HCT116 (cell line): ENCODE results near the gene GPHN.

ENCODE experiments used
- CBX3 ChIP-seq: IDR thresholded peaks from 2 replicates; pipeline ENCODE4 v1.6.1; 2012; ENCODE audit warnings: low read depth
- CEBPB ChIP-seq: IDR thresholded peaks from 2 replicates; pipeline ENCODE4 v1.6.1; 2012; ENCODE audit warnings: low read depth
- ELF1 ChIP-seq: IDR thresholded peaks from 2 replicates; pipeline ENCODE4 v1.6.1; 2012; ENCODE audit warnings: low read depth, borderline replicate concordance
- EZH2 ChIP-seq: fragments of 200-600 bp; sonication (generic); IDR thresholded peaks from 2 replicates; pipeline ENCODE4 v1.6.1; 2017; ENCODE audit warnings: antibody characterized with exemption, mixed run types
- EZH2phosphoT487 ChIP-seq: fragments of 200-600 bp; IDR thresholded peaks from 2 replicates; pipeline ENCODE4 v1.6.1; 2018; ENCODE audit warnings: antibody characterized with exemption, borderline replicate concordance
- FOSL1 ChIP-seq: IDR thresholded peaks from 2 replicates; pipeline ENCODE4 v1.6.1; 2012; ENCODE audit warnings: low read depth
- JUND ChIP-seq: IDR thresholded peaks from 2 replicates; pipeline ENCODE4 v1.6.1; 2012
- POLR2A ChIP-seq: IDR thresholded peaks from 2 replicates; pipeline ENCODE4 v1.7.0; 2011; ENCODE audit warnings: borderline replicate concordance; ENCODE audit not compliant: insufficient read depth, insufficient read length; ENCODE audit errors: extremely low read depth
- POLR2AphosphoS5 ChIP-seq: IDR thresholded peaks from 2 replicates; pipeline ENCODE4 v1.6.1; 2011; ENCODE audit warnings: mild to moderate bottlenecking, low read depth, low read length, moderate library complexity
- RAD21 ChIP-seq: IDR thresholded peaks from 2 replicates; pipeline ENCODE4 v1.6.1; 2012; ENCODE audit warnings: low read depth, mild to moderate bottlenecking
- TF ChIP-seq, protein P1 (sequence below), 3 experiments: fragments of 200-600 bp in 1 of 3; sonication (generic) in 1 of 3; IDR thresholded peaks in 2 of 3; conservative IDR thresholded peaks in 1 of 3; 2 replicates each; pipeline ENCODE4 v1.5.1; 2012 to 2017; ENCODE audit warnings: low read depth in 2 of 3, low read length in 2 of 3, antibody characterized with exemption in 1 of 3, borderline replicate concordance in 1 of 3, control low read depth in 1 of 3, mild to moderate bottlenecking in 1 of 3, mixed read lengths in 1 of 3, mixed run types in 1 of 3, moderate library complexity in 1 of 3; ENCODE audit not compliant: insufficient read depth in 1 of 3
- TF ChIP-seq, protein P2 (sequence below): IDR thresholded peaks from 2 replicates; pipeline ENCODE4 v1.6.1; 2012

DNA sequence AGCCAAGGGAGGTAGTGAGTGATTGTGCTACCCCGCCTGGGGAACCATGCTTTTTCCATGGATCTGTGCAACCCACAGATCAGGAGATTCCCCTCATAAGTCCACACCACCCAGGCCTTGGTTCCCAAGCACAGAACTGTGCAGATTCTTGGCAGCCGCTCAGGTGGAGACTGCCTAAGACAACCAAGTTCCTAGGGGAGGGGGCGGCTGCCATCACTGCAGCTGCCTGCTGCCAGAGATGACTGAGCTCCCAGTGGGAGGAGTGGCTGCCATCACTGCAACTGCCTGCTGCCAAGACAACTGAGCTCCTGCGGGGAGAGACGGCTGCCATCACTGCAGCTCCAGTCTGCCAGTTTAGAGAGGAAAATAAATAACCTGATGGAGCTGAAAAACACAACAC lies 542.9 kb downstream of the GPHN start:
- TF ChIP-seq EZH2 (no peak), POLR2AphosphoS5 (no peak), POLR2A (no peak), EZH2phosphoT487 (no peak), RAD21 (no peak), JUND (no peak), FOSL1 (no peak), CBX3 (no peak), CEBPB (no peak), ELF1 (no peak)
- TF ChIP-seq, protein P1, sequence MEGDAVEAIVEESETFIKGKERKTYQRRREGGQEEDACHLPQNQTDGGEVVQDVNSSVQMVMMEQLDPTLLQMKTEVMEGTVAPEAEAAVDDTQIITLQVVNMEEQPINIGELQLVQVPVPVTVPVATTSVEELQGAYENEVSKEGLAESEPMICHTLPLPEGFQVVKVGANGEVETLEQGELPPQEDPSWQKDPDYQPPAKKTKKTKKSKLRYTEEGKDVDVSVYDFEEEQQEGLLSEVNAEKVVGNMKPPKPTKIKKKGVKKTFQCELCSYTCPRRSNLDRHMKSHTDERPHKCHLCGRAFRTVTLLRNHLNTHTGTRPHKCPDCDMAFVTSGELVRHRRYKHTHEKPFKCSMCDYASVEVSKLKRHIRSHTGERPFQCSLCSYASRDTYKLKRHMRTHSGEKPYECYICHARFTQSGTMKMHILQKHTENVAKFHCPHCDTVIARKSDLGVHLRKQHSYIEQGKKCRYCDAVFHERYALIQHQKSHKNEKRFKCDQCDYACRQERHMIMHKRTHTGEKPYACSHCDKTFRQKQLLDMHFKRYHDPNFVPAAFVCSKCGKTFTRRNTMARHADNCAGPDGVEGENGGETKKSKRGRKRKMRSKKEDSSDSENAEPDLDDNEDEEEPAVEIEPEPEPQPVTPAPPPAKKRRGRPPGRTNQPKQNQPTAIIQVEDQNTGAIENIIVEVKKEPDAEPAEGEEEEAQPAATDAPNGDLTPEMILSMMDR (IDR thresholded peaks at IDR 0.05 in 2 of 3, conservative IDR thresholded peaks at IDR 0.05 in 1 of 3; ENCODE audit: borderline replicate concordance in 1 of 3, insufficient read depth in 1 of 3, low read depth in 2 of 3, low read length in 2 of 3): no peak
- TF ChIP-seq, protein P2, sequence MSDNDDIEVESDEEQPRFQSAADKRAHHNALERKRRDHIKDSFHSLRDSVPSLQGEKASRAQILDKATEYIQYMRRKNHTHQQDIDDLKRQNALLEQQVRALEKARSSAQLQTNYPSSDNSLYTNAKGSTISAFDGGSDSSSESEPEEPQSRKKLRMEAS: no peak
